ENCODE data around the gene TMEM260. TPM values are rescaled to one million over a fixed set of nuclear protein-coding genes. Genes with fewer than 3 reads are reported as not detected.
"Not testable (repeated sequence)": the region's sequence is repeated elsewhere in the genome, so short reads cannot be mapped to it uniquely, and the experiment has no call there.

Gene TMEM260
- total and polyA plus RNA-seq, 10 of the 15 experiments (the other 5 are each of a cell fraction or from before 2014, with no cell fraction given) = 3.2 to 13.6 (median 11.0) TPM

DNA sequence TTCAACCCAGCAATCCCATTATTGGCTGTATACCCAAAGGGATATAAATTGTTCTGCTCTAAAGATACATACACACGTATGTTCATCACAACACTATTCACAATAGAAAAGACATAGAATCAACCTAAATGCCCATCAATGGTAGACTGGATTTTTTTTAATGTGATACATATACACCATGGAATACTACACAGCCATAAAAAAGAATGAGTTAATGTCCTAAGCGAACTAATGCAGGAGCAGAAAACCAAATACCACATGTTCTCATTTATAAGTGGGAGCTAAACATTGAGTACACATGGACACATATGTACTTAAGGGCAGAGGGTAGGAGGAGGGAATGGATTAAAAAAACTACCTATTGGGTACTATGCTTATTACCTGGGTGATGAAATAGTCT, 32.1 kb downstream of the TMEM260 start:
- SMC1A ChIA-PET (ENCODE audit: uncharacterized antibody, unreplicated experiment); H3K4me1 ChIP-seq (ENCODE audit: control insufficient read depth, insufficient read depth, low read length); POLR2A ChIA-PET: not testable (repeated sequence)

DNA sequence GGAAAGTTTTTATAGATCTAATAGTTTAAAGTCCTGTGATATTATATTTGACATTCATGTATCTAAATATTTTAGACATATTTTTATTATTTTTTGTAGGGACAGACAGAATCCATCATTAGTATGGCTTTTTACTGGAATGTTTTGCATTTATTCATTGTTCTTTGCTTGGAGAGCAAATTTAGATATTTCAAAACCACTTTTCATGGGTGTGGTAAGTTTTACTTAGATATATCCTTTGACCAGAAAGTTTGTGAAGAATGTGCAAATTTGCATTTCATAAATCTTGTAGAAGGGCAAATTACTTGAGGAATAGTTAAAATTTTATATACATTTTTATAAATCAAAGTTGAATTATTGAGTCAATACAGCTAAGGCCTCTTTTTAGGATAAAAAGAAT, 37.5 kb downstream of the TMEM260 start:
- FAIRE-seq (no peak), DNase-seq (ENCODE audit: low read depth, low spot score) (no peak), ATAC-seq (no peak)
- in situ Hi-C loops (cut with MboI) (no loop called here), intact Hi-C loops (cut with micrococcal nuclease; ENCODE audit: unreplicated experiment) (no loop called here)
- H3K27ac ChIP-seq (ENCODE audit: control insufficient read depth, insufficient read depth) = no peak overlapping the region
- no peak overlapping the region for H3K9ac ChIP-seq (ENCODE audit: control insufficient read depth, insufficient read depth, low read length)
- CTCF ChIA-PET = no interaction called here
- SMC1A ChIA-PET (ENCODE audit: uncharacterized antibody, unreplicated experiment) = no interaction called here
- H2AFZ ChIP-seq (ENCODE audit: control insufficient read depth, low read depth, low read length) = no peak overlapping the region
- H4K20me1 ChIP-seq (ENCODE audit: control insufficient read depth, insufficient read depth) = no peaks in the 10 kb centered on the region
- peaks cover 0 to 15% of the 10 kb centered on the region in 2 experiments; a peak in 3 of 4 replicates for H3K36me3 ChIP-seq (ENCODE audit: control insufficient read depth in 2 of 2, insufficient read depth in 2 of 2, low read length in 1 of 2)
- H3K9me3 ChIP-seq (replicated peaks; ENCODE audit: control insufficient read depth, insufficient read depth, low read length) = no peaks in the 10 kb centered on the region
- H3K27me3 ChIP-seq (replicated peaks in 1 of 2; ENCODE audit: control insufficient read depth in 2 of 2, insufficient read depth in 2 of 2, low read length in 1 of 2) = no peaks in the 10 kb centered on the region
- POLR2A ChIA-PET = no interaction called here
- RAD21 ChIA-PET (ENCODE audit: unreplicated experiment) = no interaction called here
- BruUV-seq (replicated peaks) = no TSS peak
- no peak overlapping the region for H3K4me3 ChIP-seq
- H3K79me2 ChIP-seq (ENCODE audit: control insufficient read depth, insufficient read depth, low read length) = no peaks in the 10 kb centered on the region
- no peaks in the 10 kb centered on the region for H3K4me1 ChIP-seq (ENCODE audit: control insufficient read depth, insufficient read depth, low read length)
- H3K4me2 ChIP-seq (ENCODE audit: control insufficient read depth, insufficient read depth) = no peak overlapping the region
- TF ChIP-seq SUZ12 (IDR thresholded peaks at IDR 0.05; ENCODE audit: unreplicated experiment) (no peak), ZNF217 (IDR thresholded peaks at IDR 0.05) (no peak), IRF4 (IDR thresholded peaks at IDR 0.05; ENCODE audit: low read depth, low read length) (no peak), LARP7 (IDR thresholded peaks at IDR 0.05) (no peak)

More for the DNA sequence above, 32.1 kb downstream of the TMEM260 start:
- ATAC-seq; H3K4me2 ChIP-seq (ENCODE audit: control insufficient read depth, insufficient read depth); H3K36me3 ChIP-seq (ENCODE audit: control insufficient read depth in 2 of 2, insufficient read depth in 2 of 2, low read length in 1 of 2); CTCF ChIA-PET; H3K9me3 ChIP-seq (replicated peaks; ENCODE audit: control insufficient read depth, insufficient read depth, low read length); RAD21 ChIA-PET (ENCODE audit: unreplicated experiment); H3K79me2 ChIP-seq (ENCODE audit: control insufficient read depth, insufficient read depth, low read length); H3K27me3 ChIP-seq (replicated peaks in 1 of 2; ENCODE audit: control insufficient read depth in 2 of 2, insufficient read depth in 2 of 2, low read length in 1 of 2); intact Hi-C loops (cut with micrococcal nuclease; ENCODE audit: unreplicated experiment); H2AFZ ChIP-seq (ENCODE audit: control insufficient read depth, low read depth, low read length); H3K4me3 ChIP-seq; in situ Hi-C loops (cut with MboI); H4K20me1 ChIP-seq (ENCODE audit: control insufficient read depth, insufficient read depth); DNase-seq (ENCODE audit: low read depth, low spot score); FAIRE-seq; H3K27ac ChIP-seq (ENCODE audit: control insufficient read depth, insufficient read depth); BruUV-seq (replicated peaks); H3K9ac ChIP-seq (ENCODE audit: control insufficient read depth, insufficient read depth, low read length): not testable (repeated sequence)
- WGBS (ENCODE audit: insufficient coverage, insufficient replicate concordance, low lambda C conversion rate, missing lambda C conversion rate) = 97% methylated on average over 2 of the region's 2 CpGs

Measured in GM12878 (cell line).